IMR-90 (cell line): ENCODE measurements around the gene CXADR. TPM values are rescaled to one million over a fixed set of nuclear protein-coding genes. Genes with fewer than 3 reads are reported as not detected.

Experiments used
- ATAC-seq: fragments of 200-7000 bp; cut with Tn5 transposase; 2 replicates; pipeline ENCODE4 v1.9.1; 2020; ENCODE audit warnings: low read depth, mild to moderate bottlenecking, moderate library complexity
- BruUV-seq: library from RNA; stranded (reverse); fragments of 400-500 nt; replicated peaks from 2 replicates; lab custom pipeline; 2021; lab: Mats Ljungman, UMichigan
- CTCF ChIA-PET: fragments of 300-600 bp; formaldehyde crosslinking; extraction: SDS; loops from one replicate; lab custom pipeline; 2021; ENCODE audit warnings: antibody characterized with exemption; lab: Yijun Ruan, JAX
- POLR2A ChIA-PET: fragments of 300-600 bp; sonication (Branson Sonifier 250); formaldehyde crosslinking; loops from one replicate; lab custom pipeline; 2022; ENCODE audit warnings: antibody characterized with exemption; ENCODE audit not compliant: unreplicated experiment; lab: Charles Lee
- DNase-seq: peaks from one replicate; pipeline ENCODE4 v3.0.0; 2013
- H2AFZ ChIP-seq: replicated peaks from 2 replicates; pipeline ENCODE3; 2013; ENCODE audit warnings: low read length, mild to moderate bottlenecking; ENCODE audit not compliant: poor library complexity
- H2AK5ac ChIP-seq: 2 replicates; pipeline ENCODE4 v1.6.1; 2013; ENCODE audit warnings: low read depth, low read length, inconsistent platforms
- H2AK9ac ChIP-seq: replicated peaks from 2 replicates; pipeline ENCODE3; 2013; ENCODE audit warnings: mild to moderate bottlenecking, low read depth, low read length, moderate library complexity; ENCODE audit not compliant: poor library complexity
- H2BK120ac ChIP-seq: 2 replicates; pipeline ENCODE4 v1.6.1; 2013; ENCODE audit warnings: low read depth, low read length, inconsistent platforms
- H2BK15ac ChIP-seq: 3 replicates; pipeline ENCODE4 v1.6.1; 2013; ENCODE audit warnings: low read depth, low read length, inconsistent platforms
- H2BK20ac ChIP-seq: 2 replicates; pipeline ENCODE4 v1.6.1; 2013; ENCODE audit warnings: low read depth, mild to moderate bottlenecking, inconsistent platforms, low read length, moderate library complexity
- H2BK5ac ChIP-seq: 2 replicates; pipeline ENCODE4 v1.6.1; 2013; ENCODE audit warnings: mild to moderate bottlenecking, low read depth, low read length, inconsistent platforms; ENCODE audit not compliant: poor library complexity, severe bottlenecking
- H3K14ac ChIP-seq: replicated peaks from 2 replicates; pipeline ENCODE4 v1.6.1; 2013; ENCODE audit warnings: low read depth, low read length, inconsistent platforms
- H3K18ac ChIP-seq: 2 replicates; pipeline ENCODE4 v1.6.1; 2013; ENCODE audit warnings: low read depth, low read length, control low read depth
- H3K23ac ChIP-seq: 2 replicates; pipeline ENCODE4 v1.6.1; 2013; ENCODE audit warnings: low read depth, low read length, inconsistent platforms
- H3K27ac ChIP-seq: 2 replicates; pipeline ENCODE4 v1.5.1; 2013; ENCODE audit warnings: mild to moderate bottlenecking, control low read depth, low read length; ENCODE audit not compliant: insufficient read depth
- H3K27me3 ChIP-seq: 2 replicates; pipeline ENCODE4 v1.6.1; 2013; ENCODE audit warnings: low read length; ENCODE audit not compliant: control insufficient read depth, insufficient read depth
- H3K36me3 ChIP-seq: 2 replicates; pipeline ENCODE4 v1.6.1; 2013; ENCODE audit warnings: low read length, mixed read lengths; ENCODE audit not compliant: control insufficient read depth, insufficient read depth
- H3K4ac ChIP-seq: 2 replicates; pipeline ENCODE4 v1.6.1; 2013; ENCODE audit warnings: low read depth, low read length, inconsistent platforms
- H3K4me1 ChIP-seq: 2 replicates; pipeline ENCODE4 v1.6.1; 2013; ENCODE audit warnings: low read length, mixed read lengths; ENCODE audit not compliant: control insufficient read depth, insufficient read depth
- H3K4me2 ChIP-seq: 2 replicates; pipeline ENCODE4 v1.6.1; 2013; ENCODE audit warnings: low read depth, mild to moderate bottlenecking, control low read depth, low read length, moderate library complexity
- H3K4me3 ChIP-seq: 2 replicates; pipeline ENCODE4 v1.5.1; 2013; ENCODE audit warnings: low read depth, mild to moderate bottlenecking, control low read depth, low read length, moderate library complexity; ENCODE audit not compliant: insufficient read depth
- H3K56ac ChIP-seq: 2 replicates; pipeline ENCODE4 v1.6.1; 2013; ENCODE audit warnings: low read length, inconsistent platforms; ENCODE audit not compliant: insufficient read depth; ENCODE audit errors: extremely low read depth
- H3K79me1 ChIP-seq, 2 experiments: 2 replicates each; pipeline ENCODE4 v1.6.1; 2013; ENCODE audit warnings: low read length in 2 of 2, inconsistent platforms in 1 of 2, low read depth in 1 of 2
- H3K9ac ChIP-seq: 2 replicates; pipeline ENCODE4 v1.6.1; 2013; ENCODE audit warnings: low read depth, low read length, control low read depth
- H3K9me1 ChIP-seq: 2 replicates; pipeline ENCODE4 v1.6.1; 2013; ENCODE audit warnings: low read length, inconsistent platforms; ENCODE audit not compliant: insufficient read depth
- H3K9me3 ChIP-seq: 2 replicates; pipeline ENCODE4 v1.6.1; 2013; ENCODE audit warnings: low read length; ENCODE audit not compliant: control insufficient read depth, insufficient read depth
- H4K20me1 ChIP-seq: 2 replicates; pipeline ENCODE4 v1.6.1; 2013; ENCODE audit warnings: low read length, inconsistent platforms; ENCODE audit not compliant: insufficient read depth
- H4K5ac ChIP-seq: 2 replicates; pipeline ENCODE4 v1.6.1; 2013; ENCODE audit warnings: mild to moderate bottlenecking, low read depth, low read length, control low read depth
- H4K8ac ChIP-seq, 2 experiments: 2 replicates each; pipeline ENCODE4 v1.6.1; 2013; ENCODE audit warnings: low read depth in 2 of 2, low read length in 2 of 2, control low read depth in 1 of 2, inconsistent platforms in 1 of 2
- H4K91ac ChIP-seq: 2 replicates; pipeline ENCODE4 v1.6.1; 2013; ENCODE audit warnings: low read depth, low read length, inconsistent platforms; ENCODE audit not compliant: insufficient read depth
- BHLHE40 ChIP-seq: fragments of 150-350 bp; IDR thresholded peaks from 2 replicates; pipeline ENCODE4 v1.6.1; 2016; ENCODE audit warnings: mild to moderate bottlenecking, low read depth, low read length
- CEBPB ChIP-seq: IDR thresholded peaks from 2 replicates; pipeline ENCODE4 v1.6.1; 2012; ENCODE audit warnings: low read depth, low read length, improper control_type of control experiment
- CHD1 ChIP-seq: IDR thresholded peaks from 2 replicates; pipeline ENCODE4 v1.6.1; 2012; ENCODE audit warnings: low read depth, low read length, improper control_type of control experiment
- CTCF ChIP-seq: conservative IDR thresholded peaks from 2 replicates; pipeline ENCODE4 v1.5.1; 2012; ENCODE audit warnings: mild to moderate bottlenecking, low read depth, low read length, improper control_type of control experiment
- ELK1 ChIP-seq: fragments of 150-350 bp; IDR thresholded peaks from 2 replicates; pipeline ENCODE4 v1.6.1; 2016; ENCODE audit warnings: low read depth, mild to moderate bottlenecking, low read length, moderate library complexity, borderline replicate concordance
- FOS ChIP-seq: fragments of 150-350 bp; IDR thresholded peaks from 2 replicates; pipeline ENCODE4 v1.6.1; 2016; ENCODE audit warnings: low read depth, low read length
- MAFK ChIP-seq: IDR thresholded peaks from 2 replicates; pipeline ENCODE4 v1.6.1; 2012; ENCODE audit warnings: low read depth, low read length, improper control_type of control experiment
- MAZ ChIP-seq: IDR thresholded peaks from 2 replicates; pipeline ENCODE4 v1.6.1; 2012; ENCODE audit warnings: low read depth, mild to moderate bottlenecking, low read length, improper control_type of control experiment, moderate library complexity, borderline replicate concordance
- MXI1 ChIP-seq: IDR thresholded peaks from 2 replicates; pipeline ENCODE4 v1.6.1; 2012; ENCODE audit warnings: low read depth, mild to moderate bottlenecking, low read length, moderate library complexity, borderline replicate concordance
- NFE2L2 ChIP-seq: fragments of 150-350 bp; IDR thresholded peaks from 2 replicates; pipeline ENCODE4 v1.6.1; 2016; ENCODE audit warnings: low read depth, mild to moderate bottlenecking, low read length
- POLR2A ChIP-seq: IDR thresholded peaks from 2 replicates; pipeline ENCODE4 v1.6.1; 2012; ENCODE audit warnings: mild to moderate bottlenecking, low read depth, low read length
- RAD21 ChIP-seq: IDR thresholded peaks from 2 replicates; pipeline ENCODE4 v1.6.1; 2012; ENCODE audit warnings: low read length, improper control_type of control experiment
- RCOR1 ChIP-seq: IDR thresholded peaks from 2 replicates; pipeline ENCODE4 v1.6.1; 2012; ENCODE audit warnings: mild to moderate bottlenecking, low read length, improper control_type of control experiment; ENCODE audit not compliant: insufficient replicate concordance
- RFX5 ChIP-seq: IDR thresholded peaks from 2 replicates; pipeline ENCODE4 v1.8.0; 2012; ENCODE audit warnings: low read depth, mild to moderate bottlenecking, low read length, moderate library complexity
- SMC3 ChIP-seq: fragments of 150-350 bp; IDR thresholded peaks from 2 replicates; pipeline ENCODE4 v1.6.1; 2016; ENCODE audit warnings: low read depth, mild to moderate bottlenecking, antibody characterized with exemption, low read length, moderate library complexity
- USF2 ChIP-seq: fragments of 150-350 bp; IDR thresholded peaks from 2 replicates; pipeline ENCODE4 v1.6.1; 2017; ENCODE audit warnings: mild to moderate bottlenecking, antibody characterized with exemption, low read length, low read depth
- dilution Hi-C: fragments of 300-500 bp; cut with HindIII; formaldehyde crosslinking; loops from one replicate; pipeline ENCODE4 v1.14.3; 2018; ENCODE audit warnings: low sequenced_read_pairs; ENCODE audit not compliant: unreplicated experiment
- in situ Hi-C: fragments of 300-500 bp; cut with MboI; formaldehyde crosslinking; loops from 3 replicates; pipeline ENCODE4 v1.14.3; 2019; ENCODE audit warnings: low sequenced_read_pairs, inconsistent platforms, mixed read lengths
- intact Hi-C: fragments of 100-400 bp; cut with micrococcal nuclease; formaldehyde crosslinking; loops from 2 replicates; pipeline ENCODE4 v1.10.0; 2022
- polyA plus RNA-seq, 3 experiments: library from polyadenylated mRNA; depleted of rRNA; stranded (reverse); fragments of >200 nt; gene quantifications; 2 replicates each; pipeline ENCODE4 v1.2.3, GENCODE V29; 2012; ENCODE audit warnings: low replicate concordance in 1 of 3
- total RNA-seq: library from RNA; depleted of rRNA; stranded (reverse); fragments of >200 nt; gene quantifications from 2 replicates; pipeline ENCODE4 v1.2.3, GENCODE V29; 2012

Gene CXADR
- total and polyA plus RNA-seq, 2 of the 4 experiments (the other 2 are of a cell fraction) = 0.21 to 1.1 TPM

GRCh38 chr21:17552410-17552809, 39.6 kb downstream of the CXADR start:
- POLR2A ChIA-PET = no interaction called here
- H3K4me2 ChIP-seq = no peak overlapping the region
- H2AFZ ChIP-seq = no peak overlapping the region
- no peaks in the 10 kb centered on the region for H3K79me1 ChIP-seq
- dilution Hi-C loops = no loop called here
- H2BK15ac ChIP-seq = no peak overlapping the region
- in situ Hi-C loops = no loop called here
- no peak overlapping the region for H3K27ac ChIP-seq
- H2AK5ac ChIP-seq = no peak overlapping the region
- H3K9ac ChIP-seq = no peak overlapping the region
- H2BK5ac ChIP-seq = no peak overlapping the region
- TF ChIP-seq SMC3 (no peak), MAFK (no peak), USF2 (no peak), CHD1 (no peak), FOS (no peak), CEBPB (no peak), RFX5 (no peak), ELK1 (no peak), NFE2L2 (no peak), CTCF (no peak), RCOR1 (no peak), MXI1 (no peak), RAD21 (no peak), POLR2A (no peak), BHLHE40 (no peak), MAZ (no peak)
- intact Hi-C loops = no loop called here
- H4K8ac ChIP-seq = no peak overlapping the region
- DNase-seq (no peak), ATAC-seq (no peak)
- H3K56ac ChIP-seq = no peak overlapping the region
- H3K9me1 ChIP-seq = no peaks in the 10 kb centered on the region
- no peaks in the 10 kb centered on the region for H3K36me3 ChIP-seq
- no peak overlapping the region for H3K14ac ChIP-seq
- no peak overlapping the region for H2AK9ac ChIP-seq
- peaks cover 3% of the 10 kb centered on the region; the same call in 1 of the 2 replicates for H3K4me1 ChIP-seq
- no peak overlapping the region for H2BK120ac ChIP-seq
- BruUV-seq = no TSS peak
- H4K5ac ChIP-seq = no peak overlapping the region
- CTCF ChIA-PET = interaction anchor here (1.0 to 1.5 kb wide), 2 partner anchors 164 to 165 kb away, joined by 3 to 4 read pairs; no protein-coding TSS in a partner anchor
- H2BK20ac ChIP-seq = no peak overlapping the region
- 0 out of 2 replicates have a peak, but pooled peaks cover 2% of the 10 kb centered on the region for H3K27me3 ChIP-seq
- H4K20me1 ChIP-seq = no peaks in the 10 kb centered on the region
- no peak overlapping the region for H3K4me3 ChIP-seq
- H3K18ac ChIP-seq = no peak overlapping the region
- no peak overlapping the region for H3K4ac ChIP-seq
- no peak overlapping the region for H4K91ac ChIP-seq
- H3K9me3 ChIP-seq = no peaks in the 10 kb centered on the region
- no peak overlapping the region for H3K23ac ChIP-seq
